Choroid plexus epithelial cell (primary cell): ENCODE measurements around the gene PARVB.

ENCODE experiments used
- DNase-seq: peaks from one replicate; pipeline ENCODE4 v3.0.0-alpha.2; 2010; ENCODE audit warnings: low read depth
- H3K4me3 ChIP-seq: 2 replicates; pipeline ENCODE4 v1.5.1; 2011; ENCODE audit warnings: low read depth, mild to moderate bottlenecking, control low read depth, low read length, moderate library complexity
- TF ChIP-seq, protein P1 (sequence below): conservative IDR thresholded peaks from 2 replicates; pipeline ENCODE4 v1.5.1; 2011; ENCODE audit warnings: low read depth, mild to moderate bottlenecking, control low read depth, inconsistent platforms, low read length, moderate library complexity

The PARVB gene, protein sequence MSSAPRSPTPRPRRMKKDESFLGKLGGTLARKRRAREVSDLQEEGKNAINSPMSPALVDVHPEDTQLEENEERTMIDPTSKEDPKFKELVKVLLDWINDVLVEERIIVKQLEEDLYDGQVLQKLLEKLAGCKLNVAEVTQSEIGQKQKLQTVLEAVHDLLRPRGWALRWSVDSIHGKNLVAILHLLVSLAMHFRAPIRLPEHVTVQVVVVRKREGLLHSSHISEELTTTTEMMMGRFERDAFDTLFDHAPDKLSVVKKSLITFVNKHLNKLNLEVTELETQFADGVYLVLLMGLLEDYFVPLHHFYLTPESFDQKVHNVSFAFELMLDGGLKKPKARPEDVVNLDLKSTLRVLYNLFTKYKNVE

GRCh38 chr22:44024288-44024921 lies at the start of gene PARVB:
Gene PARVB (plus strand): TSS chr22:44024302. CDS start chr22:44024340, 38 bp downstream.
- peak within 1 kb of the TSS; percentile 66 for H3K4me3 ChIP-seq
- no peak for DNase-seq

DNA sequence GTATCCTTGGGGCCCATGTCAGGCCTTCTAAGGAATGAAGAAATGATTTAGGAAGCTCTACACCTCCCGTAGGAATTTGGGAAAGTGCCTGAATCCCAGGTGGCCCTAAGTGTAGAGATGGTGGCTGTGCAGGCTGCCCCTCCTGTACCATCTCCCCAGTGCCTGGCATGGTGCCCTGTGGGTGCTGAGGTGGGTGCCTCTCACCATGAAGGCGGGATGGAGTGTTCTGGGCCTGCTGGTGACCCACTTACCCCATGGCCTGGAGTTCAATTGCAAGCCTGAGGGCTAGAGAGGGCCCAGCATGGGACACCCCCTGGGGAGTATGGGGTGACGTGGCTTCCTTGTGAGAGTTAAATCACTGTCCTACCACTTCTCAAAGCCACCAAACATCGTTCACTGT lies 49.1 kb upstream of the PARVB start:
- DNase-seq, result no peak
- TF ChIP-seq, protein P1, sequence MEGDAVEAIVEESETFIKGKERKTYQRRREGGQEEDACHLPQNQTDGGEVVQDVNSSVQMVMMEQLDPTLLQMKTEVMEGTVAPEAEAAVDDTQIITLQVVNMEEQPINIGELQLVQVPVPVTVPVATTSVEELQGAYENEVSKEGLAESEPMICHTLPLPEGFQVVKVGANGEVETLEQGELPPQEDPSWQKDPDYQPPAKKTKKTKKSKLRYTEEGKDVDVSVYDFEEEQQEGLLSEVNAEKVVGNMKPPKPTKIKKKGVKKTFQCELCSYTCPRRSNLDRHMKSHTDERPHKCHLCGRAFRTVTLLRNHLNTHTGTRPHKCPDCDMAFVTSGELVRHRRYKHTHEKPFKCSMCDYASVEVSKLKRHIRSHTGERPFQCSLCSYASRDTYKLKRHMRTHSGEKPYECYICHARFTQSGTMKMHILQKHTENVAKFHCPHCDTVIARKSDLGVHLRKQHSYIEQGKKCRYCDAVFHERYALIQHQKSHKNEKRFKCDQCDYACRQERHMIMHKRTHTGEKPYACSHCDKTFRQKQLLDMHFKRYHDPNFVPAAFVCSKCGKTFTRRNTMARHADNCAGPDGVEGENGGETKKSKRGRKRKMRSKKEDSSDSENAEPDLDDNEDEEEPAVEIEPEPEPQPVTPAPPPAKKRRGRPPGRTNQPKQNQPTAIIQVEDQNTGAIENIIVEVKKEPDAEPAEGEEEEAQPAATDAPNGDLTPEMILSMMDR, result no peak
- no peak overlapping the region for H3K4me3 ChIP-seq

More at GRCh38 chr22:44024288-44024921, at the start of gene PARVB:
- TF ChIP-seq, protein P1, result no peak

GRCh38 chr22:43976861-43977795 lies 47.0 kb upstream of the PARVB start:
- no peak for DNase-seq
- TF ChIP-seq, protein P1, result no peak
- H3K4me3 ChIP-seq, result no peak overlapping the region

DNA sequence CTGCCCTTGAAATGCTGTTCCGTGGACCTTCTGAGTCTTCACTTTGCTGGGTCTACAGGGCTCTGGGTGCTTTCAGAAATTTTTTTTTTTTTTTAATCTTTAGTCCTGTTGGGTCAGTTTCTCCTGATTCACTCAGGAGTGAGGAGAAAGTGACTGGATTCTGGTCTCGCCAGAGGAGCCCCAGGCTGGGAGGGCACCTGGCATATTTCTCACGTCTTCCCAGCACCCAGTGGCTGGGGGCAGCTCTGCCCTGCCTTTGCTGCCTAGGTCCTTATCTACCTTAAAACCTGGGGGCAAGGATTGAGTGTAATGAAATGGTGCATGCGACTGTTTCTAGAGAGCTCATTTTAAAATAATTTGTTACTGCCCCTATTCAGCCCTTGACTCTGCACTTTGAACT lies 45.5 kb upstream of the PARVB start:
- TF ChIP-seq, protein P1, result no peak
- no peak for DNase-seq
- H3K4me3 ChIP-seq, result no peak overlapping the region

DNA sequence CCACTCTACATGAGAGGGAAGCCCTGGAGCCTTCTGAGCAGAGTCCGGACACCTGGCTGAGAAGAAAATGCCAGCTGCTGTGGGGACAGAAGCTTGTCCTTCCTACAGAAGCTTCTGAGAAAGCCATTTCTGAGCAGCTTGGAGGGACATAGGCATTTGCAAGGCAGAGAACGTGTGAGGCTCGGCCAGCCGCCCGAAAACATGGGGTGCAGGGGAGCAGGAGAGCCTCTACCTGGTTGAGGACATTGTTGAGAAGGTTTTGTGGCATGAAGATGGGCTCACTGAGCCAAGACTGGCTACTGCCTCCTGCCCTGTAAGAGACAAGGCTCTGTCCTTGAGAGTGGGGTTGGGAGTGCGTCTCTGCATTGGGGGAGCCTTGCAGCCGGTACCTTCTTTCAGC lies 43.5 kb upstream of the PARVB start:
- H3K4me3 ChIP-seq, result no peak overlapping the region
- DNase-seq, result no peak
- TF ChIP-seq, protein P1, result no peak

DNA sequence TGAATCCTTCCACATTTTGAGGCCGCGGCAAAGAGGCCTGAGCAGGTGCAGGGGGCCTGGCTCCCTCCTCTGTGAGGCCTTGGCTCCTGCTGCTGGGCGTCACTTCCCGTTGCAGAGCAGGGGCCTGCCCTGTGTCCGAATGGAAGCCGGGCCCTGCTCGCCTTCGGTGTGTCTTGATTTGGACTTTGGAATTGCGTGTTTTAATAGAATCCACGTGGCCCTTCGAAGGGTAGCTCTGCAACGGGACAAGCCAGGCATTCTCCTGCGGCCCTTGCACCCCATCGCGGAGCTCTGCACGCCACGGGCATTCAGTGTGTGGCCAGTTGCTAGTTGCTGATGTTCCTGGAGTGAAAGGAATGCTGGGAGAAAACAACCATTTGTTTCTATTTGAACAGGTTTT lies 43.1 kb upstream of the PARVB start:
- no peak for DNase-seq
- no peak overlapping the region for H3K4me3 ChIP-seq
- TF ChIP-seq, protein P1, result no peak
